Measurements from ENCODE around the gene SHC2.

DNA sequence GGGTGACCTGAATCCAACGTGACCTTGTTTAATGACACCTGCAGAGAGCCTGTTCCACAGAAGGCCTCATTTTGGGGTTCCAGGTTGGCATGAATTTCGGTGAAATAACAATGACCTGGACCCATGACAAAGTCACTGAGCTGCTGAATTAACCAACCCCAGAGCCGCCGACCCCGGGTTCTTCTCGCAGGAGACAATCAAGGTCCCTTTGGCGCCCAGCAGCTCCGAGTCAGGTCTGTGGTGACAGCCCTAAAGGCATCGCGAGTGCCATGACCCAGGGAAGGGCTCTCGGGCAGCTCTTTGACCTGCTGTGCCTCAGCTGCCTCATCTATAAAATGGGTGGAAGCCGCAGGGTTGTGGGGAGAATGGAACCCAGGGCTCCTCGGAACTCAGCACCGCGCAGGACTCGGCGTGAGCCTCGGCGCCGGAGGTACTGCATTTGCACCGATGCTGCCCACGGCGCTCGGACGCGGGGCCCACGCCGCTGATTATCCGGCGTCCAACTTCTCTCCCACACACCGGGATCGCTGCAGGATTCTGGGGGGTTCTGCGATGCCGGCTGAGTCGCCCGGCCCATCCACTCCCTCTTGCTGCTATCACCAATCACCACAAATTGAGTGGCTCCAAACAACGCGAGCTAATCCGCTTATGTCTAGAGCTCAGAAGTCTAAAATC, 5.7 kb downstream of the SHC2 start:
- TF ChIP-seq, protein P1, sequence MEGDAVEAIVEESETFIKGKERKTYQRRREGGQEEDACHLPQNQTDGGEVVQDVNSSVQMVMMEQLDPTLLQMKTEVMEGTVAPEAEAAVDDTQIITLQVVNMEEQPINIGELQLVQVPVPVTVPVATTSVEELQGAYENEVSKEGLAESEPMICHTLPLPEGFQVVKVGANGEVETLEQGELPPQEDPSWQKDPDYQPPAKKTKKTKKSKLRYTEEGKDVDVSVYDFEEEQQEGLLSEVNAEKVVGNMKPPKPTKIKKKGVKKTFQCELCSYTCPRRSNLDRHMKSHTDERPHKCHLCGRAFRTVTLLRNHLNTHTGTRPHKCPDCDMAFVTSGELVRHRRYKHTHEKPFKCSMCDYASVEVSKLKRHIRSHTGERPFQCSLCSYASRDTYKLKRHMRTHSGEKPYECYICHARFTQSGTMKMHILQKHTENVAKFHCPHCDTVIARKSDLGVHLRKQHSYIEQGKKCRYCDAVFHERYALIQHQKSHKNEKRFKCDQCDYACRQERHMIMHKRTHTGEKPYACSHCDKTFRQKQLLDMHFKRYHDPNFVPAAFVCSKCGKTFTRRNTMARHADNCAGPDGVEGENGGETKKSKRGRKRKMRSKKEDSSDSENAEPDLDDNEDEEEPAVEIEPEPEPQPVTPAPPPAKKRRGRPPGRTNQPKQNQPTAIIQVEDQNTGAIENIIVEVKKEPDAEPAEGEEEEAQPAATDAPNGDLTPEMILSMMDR (CRISPR knock-in tag; IDR thresholded peaks at IDR 0.05): no peak
- TF ChIP-seq, protein P2, sequence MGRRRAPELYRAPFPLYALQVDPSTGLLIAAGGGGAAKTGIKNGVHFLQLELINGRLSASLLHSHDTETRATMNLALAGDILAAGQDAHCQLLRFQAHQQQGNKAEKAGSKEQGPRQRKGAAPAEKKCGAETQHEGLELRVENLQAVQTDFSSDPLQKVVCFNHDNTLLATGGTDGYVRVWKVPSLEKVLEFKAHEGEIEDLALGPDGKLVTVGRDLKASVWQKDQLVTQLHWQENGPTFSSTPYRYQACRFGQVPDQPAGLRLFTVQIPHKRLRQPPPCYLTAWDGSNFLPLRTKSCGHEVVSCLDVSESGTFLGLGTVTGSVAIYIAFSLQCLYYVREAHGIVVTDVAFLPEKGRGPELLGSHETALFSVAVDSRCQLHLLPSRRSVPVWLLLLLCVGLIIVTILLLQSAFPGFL (CRISPR knock-in tag; IDR thresholded peaks at IDR 0.05): no peak
- TF ChIP-seq ZFAT (CRISPR knock-in tag; conservative IDR thresholded peaks at IDR 0.05): no peak
